Measurements from ENCODE around the gene RETREG1.
"Not testable (repeated sequence)": the region's sequence is repeated elsewhere in the genome, so short reads cannot be mapped to it uniquely, and the experiment has no call there.

RETREG1 gene

DNA sequence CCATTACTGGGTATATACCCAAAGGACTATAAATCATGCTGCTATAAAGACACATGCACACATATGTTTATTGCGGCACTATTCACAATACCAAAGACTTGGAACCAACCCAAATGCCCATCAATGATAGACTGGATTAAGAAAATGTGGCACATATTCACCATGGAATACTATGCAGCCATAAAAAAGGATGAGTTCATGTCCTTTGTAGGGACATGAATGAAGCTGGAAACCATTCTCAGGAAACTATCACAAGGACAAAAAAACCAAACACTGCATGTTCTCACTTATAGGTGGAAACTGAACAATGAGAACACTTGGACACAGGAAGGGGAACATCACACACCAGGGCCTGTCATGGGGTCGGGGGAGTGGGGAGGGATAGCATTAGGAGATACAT is 5.9 kb downstream of the RETREG1 start:
- H3K4me1 ChIP-seq (ENCODE audit: control insufficient read depth, insufficient read depth, low read length); H3K27ac ChIP-seq (ENCODE audit: extremely low read depth, low read depth, low read length); POLR2A ChIA-PET; H3K4me3 ChIP-seq (ENCODE audit: low read depth, low read length); H3K9me3 ChIP-seq (ENCODE audit: control insufficient read depth, insufficient read depth, low read depth, low read length); CTCF ChIA-PET; H3K36me3 ChIP-seq (ENCODE audit: control insufficient read depth in 2 of 2, insufficient read depth in 1 of 2, low read length in 2 of 2): not testable (repeated sequence)
- TF ChIP-seq ZNF146 (tag by site-specific recombination; IDR thresholded peaks at IDR 0.05) = peak; percentile 99
- TF ChIP-seq, protein P1, sequence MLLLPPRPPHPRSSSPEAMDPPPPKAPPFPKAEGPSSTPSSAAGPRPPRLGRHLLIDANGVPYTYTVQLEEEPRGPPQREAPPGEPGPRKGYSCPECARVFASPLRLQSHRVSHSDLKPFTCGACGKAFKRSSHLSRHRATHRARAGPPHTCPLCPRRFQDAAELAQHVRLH (tag by site-specific recombination; IDR thresholded peaks at IDR 0.05) = peak; percentile 83

DNA sequence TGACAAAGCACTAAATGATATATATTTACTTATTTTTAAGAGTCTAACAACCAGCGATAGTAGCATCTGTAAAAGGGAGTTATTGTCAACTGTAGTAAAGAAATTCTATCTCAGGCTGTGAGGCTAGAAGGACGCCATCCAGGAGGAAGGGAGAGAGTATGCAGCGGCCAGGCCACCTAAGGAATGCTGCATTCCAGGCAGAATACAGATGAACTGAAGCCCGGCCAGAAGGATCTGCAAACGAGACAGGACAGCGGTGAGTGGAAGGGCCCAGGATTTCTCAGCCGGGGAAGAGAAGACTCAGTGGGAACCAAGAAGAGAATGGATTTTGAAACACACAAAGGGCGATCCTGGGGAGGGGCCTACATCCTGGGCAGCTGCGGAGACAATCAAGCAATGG is 7.4 kb downstream of the RETREG1 start:
- no peak overlapping the region for H3K27ac ChIP-seq (ENCODE audit: extremely low read depth, low read depth, low read length)
- H3K4me3 ChIP-seq (ENCODE audit: low read depth, low read length) = no peak overlapping the region
- peaks cover 5% of the 10 kb centered on the region; the same call in 1 of the 2 replicates for H3K4me1 ChIP-seq (ENCODE audit: control insufficient read depth, insufficient read depth, low read length)
- TF ChIP-seq, protein P2, sequence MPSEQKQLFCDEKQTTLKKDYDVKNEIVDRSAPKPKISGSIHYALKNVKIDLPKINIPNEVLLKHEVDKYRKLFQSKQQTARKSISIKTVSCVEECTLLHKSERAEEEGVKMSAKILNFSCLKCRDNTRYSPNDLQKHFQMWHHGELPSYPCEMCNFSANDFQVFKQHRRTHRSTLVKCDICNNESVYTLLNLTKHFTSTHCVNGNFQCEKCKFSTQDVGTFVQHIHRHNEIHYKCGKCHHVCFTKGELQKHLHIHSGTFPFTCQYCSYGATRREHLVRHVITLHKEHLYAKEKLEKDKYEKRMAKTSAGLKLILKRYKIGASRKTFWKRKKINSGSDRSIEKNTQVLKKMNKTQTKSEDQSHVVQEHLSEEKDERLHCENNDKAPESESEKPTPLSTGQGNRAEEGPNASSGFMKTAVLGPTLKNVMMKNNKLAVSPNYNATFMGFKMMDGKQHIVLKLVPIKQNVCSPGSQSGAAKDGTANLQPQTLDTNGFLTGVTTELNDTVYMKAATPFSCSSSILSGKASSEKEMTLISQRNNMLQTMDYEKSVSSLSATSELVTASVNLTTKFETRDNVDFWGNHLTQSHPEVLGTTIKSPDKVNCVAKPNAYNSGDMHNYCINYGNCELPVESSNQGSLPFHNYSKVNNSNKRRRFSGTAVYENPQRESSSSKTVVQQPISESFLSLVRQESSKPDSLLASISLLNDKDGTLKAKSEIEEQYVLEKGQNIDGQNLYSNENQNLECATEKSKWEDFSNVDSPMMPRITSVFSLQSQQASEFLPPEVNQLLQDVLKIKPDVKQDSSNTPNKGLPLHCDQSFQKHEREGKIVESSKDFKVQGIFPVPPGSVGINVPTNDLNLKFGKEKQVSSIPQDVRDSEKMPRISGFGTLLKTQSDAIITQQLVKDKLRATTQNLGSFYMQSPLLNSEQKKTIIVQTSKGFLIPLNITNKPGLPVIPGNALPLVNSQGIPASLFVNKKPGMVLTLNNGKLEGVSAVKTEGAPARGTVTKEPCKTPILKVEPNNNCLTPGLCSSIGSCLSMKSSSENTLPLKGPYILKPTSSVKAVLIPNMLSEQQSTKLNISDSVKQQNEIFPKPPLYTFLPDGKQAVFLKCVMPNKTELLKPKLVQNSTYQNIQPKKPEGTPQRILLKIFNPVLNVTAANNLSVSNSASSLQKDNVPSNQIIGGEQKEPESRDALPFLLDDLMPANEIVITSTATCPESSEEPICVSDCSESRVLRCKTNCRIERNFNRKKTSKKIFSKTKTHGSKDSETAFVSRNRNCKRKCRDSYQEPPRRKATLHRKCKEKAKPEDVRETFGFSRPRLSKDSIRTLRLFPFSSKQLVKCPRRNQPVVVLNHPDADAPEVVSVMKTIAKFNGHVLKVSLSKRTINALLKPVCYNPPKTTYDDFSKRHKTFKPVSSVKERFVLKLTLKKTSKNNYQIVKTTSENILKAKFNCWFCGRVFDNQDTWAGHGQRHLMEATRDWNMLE (tag by site-specific recombination; conservative IDR thresholded peaks at IDR 0.05; ENCODE audit: low read depth) = no peak
- CTCF ChIA-PET = interaction anchor here (0.8 kb wide), 1 partner anchor 582 kb away, joined by 3 read pairs; no protein-coding TSS in a partner anchor
- peaks cover 2 to 4% of the 10 kb centered on the region in 2 experiments; a peak in 2 of 3 replicates for H3K36me3 ChIP-seq (ENCODE audit: control insufficient read depth in 2 of 2, insufficient read depth in 1 of 2, low read length in 2 of 2)
- no peaks in the 10 kb centered on the region for H3K9me3 ChIP-seq (ENCODE audit: control insufficient read depth, insufficient read depth, low read depth, low read length)
- POLR2A ChIA-PET = no interaction called here

DNA sequence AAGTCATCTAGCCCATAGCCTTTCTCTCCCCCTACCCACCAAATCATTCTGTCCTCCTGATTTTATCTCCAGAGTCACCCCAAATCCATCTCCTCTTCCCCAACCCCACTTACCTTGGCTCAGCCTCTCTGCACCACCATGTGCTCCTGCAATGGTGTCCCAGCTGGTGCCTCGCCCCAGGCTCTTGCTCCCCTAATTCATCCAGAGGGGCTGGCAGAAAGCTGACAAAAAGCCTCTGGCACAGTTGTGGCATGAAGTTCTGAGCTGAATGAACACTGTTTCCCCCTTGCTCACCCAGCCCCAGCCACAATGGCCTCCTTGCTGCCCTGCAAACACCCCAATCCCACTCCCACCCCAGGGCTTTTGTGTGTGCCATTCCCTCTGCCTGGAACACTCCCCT is 10.2 kb downstream of the RETREG1 start:
- CTCF ChIA-PET = interaction anchor here (2.0 kb wide), 1 partner anchor 117 kb away, joined by 4 read pairs; no protein-coding TSS in a partner anchor
- Histone ChIP-seq H3K36me3 (ENCODE audit: control insufficient read depth in 2 of 2, insufficient read depth in 1 of 2, low read length in 2 of 2) (peaks cover 0 to 2% of the 10 kb centered on the region in 2 experiments; a peak in 1 of 3 replicates), H3K4me1 (ENCODE audit: control insufficient read depth, insufficient read depth, low read length) (peaks cover 3% of the 10 kb centered on the region; the same call in 1 of the 2 replicates), H3K9me3 (ENCODE audit: control insufficient read depth, insufficient read depth, low read depth, low read length) (no peaks in the 10 kb centered on the region), H3K27ac (ENCODE audit: extremely low read depth, low read depth, low read length) (no peak overlapping the region), H3K4me3 (ENCODE audit: low read depth, low read length) (no peak overlapping the region)
- POLR2A ChIA-PET = no interaction called here
- no peak for TF ChIP-seq MZF1 (tag by site-specific recombination; IDR thresholded peaks at IDR 0.05; ENCODE audit: borderline replicate concordance)
- TF ChIP-seq ZNF747 (tag by site-specific recombination; IDR thresholded peaks at IDR 0.05) = no peak
- TF ChIP-seq ZNF585B (tag by site-specific recombination; IDR thresholded peaks at IDR 0.05) = peak; percentile 48

DNA sequence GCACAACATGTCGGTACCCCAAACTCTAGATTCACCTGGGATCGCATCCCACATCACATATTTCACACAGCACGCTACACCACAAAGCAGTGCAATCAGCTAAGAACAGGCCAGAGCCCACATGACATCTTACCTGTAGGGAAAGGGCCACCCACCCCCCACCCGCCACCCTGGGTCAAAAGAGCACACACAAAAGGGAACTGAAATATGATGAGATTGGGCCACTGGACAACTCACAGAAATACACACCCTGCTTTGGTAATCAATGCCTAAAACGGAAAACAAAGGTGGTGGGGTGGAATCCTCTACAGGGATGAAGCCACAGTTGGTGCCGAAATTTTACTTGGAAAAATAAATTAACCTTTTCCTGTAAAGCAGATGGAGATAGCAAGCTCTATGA is 13.1 kb downstream of the RETREG1 start:
- POLR2A ChIA-PET = no interaction called here
- no peak for TF ChIP-seq SALL2 (tag by site-specific recombination; IDR thresholded peaks at IDR 0.05; ENCODE audit: borderline replicate concordance)
- no peak for TF ChIP-seq ZNF202 (tag by site-specific recombination; IDR thresholded peaks at IDR 0.05; ENCODE audit: borderline replicate concordance)
- TF ChIP-seq, protein P3, sequence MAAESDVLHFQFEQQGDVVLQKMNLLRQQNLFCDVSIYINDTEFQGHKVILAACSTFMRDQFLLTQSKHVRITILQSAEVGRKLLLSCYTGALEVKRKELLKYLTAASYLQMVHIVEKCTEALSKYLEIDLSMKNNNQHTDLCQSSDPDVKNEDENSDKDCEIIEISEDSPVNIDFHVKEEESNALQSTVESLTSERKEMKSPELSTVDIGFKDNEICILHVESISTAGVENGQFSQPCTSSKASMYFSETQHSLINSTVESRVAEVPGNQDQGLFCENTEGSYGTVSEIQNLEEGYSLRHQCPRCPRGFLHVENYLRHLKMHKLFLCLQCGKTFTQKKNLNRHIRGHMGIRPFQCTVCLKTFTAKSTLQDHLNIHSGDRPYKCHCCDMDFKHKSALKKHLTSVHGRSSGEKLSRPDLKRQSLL (tag by site-specific recombination; IDR thresholded peaks at IDR 0.05) = no peak
- CTCF ChIA-PET = interaction anchor here (1.0 to 1.1 kb wide), 2 partner anchors 581 to 586 kb away, joined by 3 to 4 read pairs; no protein-coding TSS in a partner anchor
- H3K4me1 ChIP-seq (ENCODE audit: control insufficient read depth, insufficient read depth, low read length) = peaks cover 7% of the 10 kb centered on the region
- H3K4me3 ChIP-seq (ENCODE audit: low read depth, low read length) = no peak overlapping the region
- H3K36me3 ChIP-seq (ENCODE audit: control insufficient read depth in 2 of 2, insufficient read depth in 1 of 2, low read length in 2 of 2) = peaks cover 2 to 4% of the 10 kb centered on the region in 2 experiments; a peak in 2 of 3 replicates
- H3K27ac ChIP-seq (ENCODE audit: extremely low read depth, low read depth, low read length) = no peak overlapping the region
- no peaks in the 10 kb centered on the region for H3K9me3 ChIP-seq (ENCODE audit: control insufficient read depth, insufficient read depth, low read depth, low read length)
